VCaP (cell line): ENCODE data around the gene HCRT.
A peak's percentile ranks its signal among the peaks of the same experiment; 100 is the strongest.
"Not testable (repeated sequence)": the region's sequence is repeated elsewhere in the genome, so short reads cannot be mapped to it uniquely, and the experiment has no call there.

ENCODE experiments used
- H3K27ac ChIP-seq: fragments of 450-650 bp; 2 replicates; pipeline ENCODE4 v1.5.1; 2017
- CTCF ChIP-seq: fragments of 450-650 bp; conservative IDR thresholded peaks from 2 replicates; pipeline ENCODE4 v1.5.1; 2017; ENCODE audit warnings: mild to moderate bottlenecking, moderate library complexity

The HCRT gene

GRCh38 chr17:42159796-42160530 is 25.3 kb downstream of the HCRT start:
- no peak overlapping the region for H3K27ac ChIP-seq
- no peak for TF ChIP-seq CTCF

GRCh38 chr17:42155614-42156045 is 29.6 kb downstream of the HCRT start:
- H3K27ac ChIP-seq, result peak overlapping the region; percentile 67; the same call in 1 of the 2 replicates
- no peak for TF ChIP-seq CTCF

GRCh38 chr17:42153919-42154742 is 31.1 kb downstream of the HCRT start:
- no peak for TF ChIP-seq CTCF
- peak overlapping the region; percentile 67; the same call in 1 of the 2 replicates for H3K27ac ChIP-seq

GRCh38 chr17:42146911-42147607 is 38.2 kb downstream of the HCRT start:
- H3K27ac ChIP-seq, result no peak overlapping the region
- TF ChIP-seq CTCF, result no peak

GRCh38 chr17:42143138-42143537 is 42.1 kb downstream of the HCRT start:
- not testable (repeated sequence) for H3K27ac ChIP-seq

- no peak overlapping the region for H3K27ac ChIP-seq
- TF ChIP-seq CTCF, result no peak
Measured at GRCh38 chr17:42142371-42142896, 42.8 kb downstream of the HCRT start.

- TF ChIP-seq CTCF, result no peak
Measured at GRCh38 chr17:42141382-42141781, 43.9 kb downstream of the HCRT start.

GRCh38 chr17:42140690-42141089 is 44.6 kb downstream of the HCRT start:
- H3K27ac ChIP-seq, result not testable (repeated sequence)

More at GRCh38 chr17:42141382-42141781, 43.9 kb downstream of the HCRT start:
- H3K27ac ChIP-seq, result no peak overlapping the region
